Activated T-cell treated with anti-CD3 and anti-CD28 coated beads for 4 hours (primary cell): ENCODE results near the gene TMEM209.
"Not testable (repeated sequence)": the region's sequence is repeated elsewhere in the genome, so short reads cannot be mapped to it uniquely, and the experiment has no call there.

Experiments used
- DNase-seq: peaks from one replicate; pipeline ENCODE4 v3.0.0-alpha.2; 2020

TMEM209 gene

DNA sequence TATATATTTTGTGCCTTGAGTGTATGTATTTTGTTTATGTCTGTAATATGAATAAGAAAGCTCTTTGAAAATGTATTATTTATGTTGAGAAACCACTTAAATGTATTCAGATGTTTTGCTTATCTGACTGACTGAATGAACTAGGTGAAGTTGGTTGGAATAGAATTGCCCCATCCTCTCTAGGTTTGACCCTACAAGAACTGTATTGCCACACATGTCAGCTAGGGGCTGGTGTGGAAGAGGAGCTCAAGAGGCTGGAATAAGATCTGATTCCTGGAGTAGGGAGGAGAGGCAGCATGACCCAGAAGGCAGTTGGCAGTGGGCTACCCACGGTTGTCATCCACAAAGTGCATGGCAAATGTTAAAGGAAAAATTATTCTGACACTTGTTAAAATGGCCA, 11.5 kb upstream of the TMEM209 start:
- no peak for DNase-seq

DNA sequence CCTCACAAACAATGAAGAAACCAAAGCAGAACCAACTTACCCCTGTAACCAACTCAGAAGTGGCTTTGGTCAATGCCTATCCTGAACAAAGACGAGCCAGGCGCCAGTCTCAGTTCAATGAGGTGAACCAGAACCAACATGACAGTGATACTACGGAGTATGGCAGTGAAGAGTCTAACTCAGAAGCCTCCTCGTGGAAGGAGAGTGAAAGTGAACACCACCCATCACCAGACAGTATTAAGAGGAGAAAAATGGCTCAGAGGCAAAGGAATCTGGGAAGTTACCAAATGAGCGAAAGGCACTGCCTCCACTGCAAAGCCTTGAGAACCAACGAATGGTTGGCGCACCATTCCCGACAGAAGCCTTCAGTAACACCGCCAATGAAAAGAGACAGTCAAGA, 10.8 kb upstream of the TMEM209 start:
- DNase-seq: no peak

DNA sequence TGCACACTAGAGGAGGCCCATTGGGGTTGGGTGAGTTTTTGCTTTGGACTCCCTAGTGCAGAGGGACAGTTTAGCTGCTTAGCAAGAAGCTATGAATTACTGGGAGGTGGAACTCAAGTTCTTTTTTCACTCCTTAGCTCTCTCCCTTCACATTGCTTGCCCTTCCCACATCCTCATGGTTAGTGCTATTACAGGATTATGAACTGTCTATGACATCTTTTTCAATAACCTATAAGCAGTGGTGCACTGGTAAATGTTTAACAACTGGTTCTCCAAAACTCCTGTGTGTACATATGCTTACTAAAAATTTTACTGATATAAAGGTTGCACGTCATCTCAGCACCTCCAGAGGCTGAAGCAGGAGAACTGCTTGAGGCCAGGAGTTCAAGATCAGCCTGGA, 8.6 kb upstream of the TMEM209 start:
- DNase-seq: no peak

DNA sequence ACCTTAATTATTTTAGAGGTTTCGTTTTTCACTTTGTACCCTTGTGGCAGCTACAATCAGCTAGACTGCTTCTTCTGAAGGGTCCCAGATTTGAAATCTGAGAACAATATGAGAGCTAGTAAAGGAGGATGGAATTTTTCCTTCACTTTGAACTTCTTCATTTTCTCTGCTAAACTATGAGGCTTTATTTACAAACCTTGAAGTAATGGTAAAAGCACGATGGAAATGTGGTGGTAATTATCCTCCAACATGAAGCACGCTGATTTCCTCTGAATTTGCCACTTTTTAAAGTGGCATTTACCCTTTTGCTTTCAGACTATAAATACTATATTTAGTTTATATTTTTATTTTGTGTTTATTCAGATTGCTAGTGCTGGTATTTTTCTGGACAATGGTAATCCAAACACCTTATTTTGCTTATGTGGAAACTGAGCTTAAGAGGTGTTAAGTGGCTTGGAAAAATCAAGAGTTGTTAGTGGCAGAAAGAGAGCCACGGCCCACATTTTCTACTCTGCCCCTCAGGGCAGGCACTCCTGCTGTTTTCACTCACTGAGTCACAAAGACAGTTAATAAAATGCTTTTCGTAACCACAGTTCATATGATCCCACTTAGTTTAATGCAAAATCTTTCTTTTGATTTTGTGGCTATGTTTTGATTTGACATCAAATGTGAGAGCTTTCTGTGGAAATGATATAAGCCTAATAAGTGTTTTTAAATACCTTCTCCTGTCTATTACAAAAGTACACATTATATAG, 5.2 kb upstream of the TMEM209 start:
- DNase-seq: no peak

DNA sequence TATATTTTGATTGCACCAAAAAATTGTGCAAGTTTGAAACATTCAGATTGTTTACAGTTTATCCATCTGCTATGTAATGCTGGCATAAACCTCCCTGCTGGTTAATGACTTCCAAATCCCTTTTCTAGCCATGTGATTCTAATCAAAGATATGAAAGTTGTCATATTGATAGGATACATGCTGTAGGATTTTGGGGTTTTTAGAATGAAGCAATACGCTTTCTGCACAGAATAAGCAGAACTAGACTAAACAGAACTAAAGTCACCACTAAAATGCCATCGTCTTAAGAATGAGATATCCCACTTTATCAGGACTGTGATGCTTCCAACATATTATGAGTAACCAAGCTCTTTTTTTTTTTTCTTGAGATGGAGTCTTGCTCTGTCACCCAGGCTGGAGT, 3.3 kb upstream of the TMEM209 start:
- no peak for DNase-seq

DNA sequence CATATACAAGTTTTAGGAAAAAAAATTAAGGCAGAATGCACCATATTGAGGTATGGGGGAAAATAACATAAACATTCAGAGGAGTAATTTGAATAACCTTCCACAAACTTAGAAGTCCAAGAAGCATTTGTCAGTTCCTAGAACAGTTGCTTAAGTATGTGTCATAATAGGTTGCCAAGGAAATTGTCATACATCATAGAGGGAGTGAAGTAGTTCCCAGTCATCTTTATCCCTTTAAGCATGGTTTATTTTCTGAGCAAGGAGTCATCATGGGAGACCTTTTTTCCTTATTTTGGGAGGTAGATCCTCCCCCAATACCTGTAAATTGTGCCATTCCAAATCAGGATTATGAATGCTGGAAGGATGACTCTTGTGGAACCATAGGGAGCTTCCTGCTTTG, 2.4 kb upstream of the TMEM209 start, which contains the start of gene SSMEM1:
Gene SSMEM1 (plus strand): TSS at position 219 of the 400 bp plus-strand sequence. CDS start 51 bp downstream, at position 270.
- DNase-seq: no peak

DNA sequence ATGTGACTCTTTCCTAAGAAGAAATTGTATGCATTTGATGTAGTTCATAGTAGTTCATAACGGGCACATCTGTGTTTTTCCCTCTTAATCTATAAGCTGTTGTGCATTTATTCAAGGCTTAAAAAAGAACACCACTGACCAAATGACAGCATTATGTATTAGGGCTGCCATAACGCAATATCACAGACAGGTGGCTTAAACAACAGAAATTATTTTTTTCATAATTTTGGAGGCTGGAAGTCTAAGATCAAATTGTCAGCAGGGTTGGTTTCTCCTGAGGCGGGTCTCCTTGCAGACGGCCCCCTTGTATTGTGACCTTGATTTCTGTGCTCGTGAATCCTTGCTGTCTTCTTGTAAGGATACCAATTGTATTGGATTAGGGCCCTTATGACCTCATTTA, 1.8 kb upstream of the TMEM209 start:
- DNase-seq: no peak

DNA sequence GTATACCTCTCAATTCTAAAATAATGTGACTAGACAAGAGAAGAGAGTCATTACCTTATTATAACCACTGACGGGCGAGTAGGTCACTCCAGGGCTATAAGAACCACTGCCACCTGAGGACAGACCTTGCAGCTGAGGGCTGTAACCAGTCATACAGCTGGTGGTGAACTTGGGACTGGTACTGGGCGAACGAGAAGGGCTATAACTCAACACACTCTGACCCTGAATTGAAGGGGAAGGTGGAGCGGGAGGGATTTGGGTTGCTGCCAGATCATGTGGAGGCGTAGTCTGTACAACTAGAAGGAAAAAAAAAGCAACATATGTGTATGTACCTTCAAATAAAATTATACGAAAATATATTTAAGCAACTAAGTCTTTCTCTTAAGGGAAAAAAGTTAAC, 3.4 kb downstream of the TMEM209 start:
- no peak for DNase-seq

DNA sequence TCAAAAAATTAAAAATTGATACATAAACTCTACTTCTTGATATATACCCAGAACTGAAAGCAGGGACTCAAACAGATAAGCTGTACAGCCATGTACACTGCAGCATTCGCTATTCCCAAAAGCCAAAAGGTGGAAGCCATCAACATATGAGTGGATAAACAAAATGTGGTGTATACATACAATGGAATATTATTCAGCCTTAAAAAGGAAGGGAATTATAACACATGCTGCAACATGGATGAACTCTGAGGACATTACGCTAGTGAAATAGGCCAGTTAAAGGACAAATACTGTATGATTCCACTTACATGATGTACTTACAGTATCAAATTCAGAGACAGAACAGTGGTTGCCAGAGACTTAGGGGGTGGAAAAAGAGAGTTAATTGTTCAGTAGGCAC, 8.1 kb downstream of the TMEM209 start:
- no peak for DNase-seq

DNA sequence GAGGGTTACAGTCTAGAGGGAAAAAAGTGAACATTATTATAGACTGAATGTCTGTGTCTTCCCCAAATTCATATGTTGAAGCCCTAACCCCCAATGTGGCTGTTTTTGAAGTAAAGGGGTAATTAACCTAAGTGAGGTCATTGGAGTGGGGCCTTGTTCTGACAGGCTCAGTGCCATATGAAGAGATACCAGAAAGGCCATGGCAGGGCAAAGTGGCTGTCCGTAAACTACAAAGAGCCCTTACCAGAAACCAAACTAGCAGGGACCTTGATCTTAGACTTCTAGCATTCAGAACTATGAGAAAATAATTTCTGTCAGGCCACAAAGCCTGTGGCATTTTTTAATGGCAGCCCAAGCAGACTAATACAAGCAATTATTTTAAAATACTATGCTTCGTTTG, 8.7 kb downstream of the TMEM209 start:
- no peak for DNase-seq

DNA sequence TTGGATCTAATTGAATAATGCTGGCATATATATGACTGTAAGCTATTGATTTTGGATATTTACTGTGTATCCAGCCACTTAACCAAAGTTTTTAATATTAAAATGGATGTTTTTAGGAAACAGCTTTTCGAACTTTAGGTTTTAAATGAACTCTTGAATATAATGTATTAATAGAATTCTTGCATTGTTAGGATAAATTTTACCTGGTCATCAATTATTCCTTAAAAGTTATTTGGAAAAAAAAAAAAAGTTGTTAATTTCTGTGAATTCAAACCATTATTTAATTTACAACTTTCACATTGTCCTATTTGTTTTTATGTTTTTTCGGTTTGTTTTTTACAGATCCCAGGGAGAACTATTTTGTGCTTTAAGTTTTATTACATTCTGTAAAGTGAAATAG, 9.8 kb downstream of the TMEM209 start:
- DNase-seq: no peak

DNA sequence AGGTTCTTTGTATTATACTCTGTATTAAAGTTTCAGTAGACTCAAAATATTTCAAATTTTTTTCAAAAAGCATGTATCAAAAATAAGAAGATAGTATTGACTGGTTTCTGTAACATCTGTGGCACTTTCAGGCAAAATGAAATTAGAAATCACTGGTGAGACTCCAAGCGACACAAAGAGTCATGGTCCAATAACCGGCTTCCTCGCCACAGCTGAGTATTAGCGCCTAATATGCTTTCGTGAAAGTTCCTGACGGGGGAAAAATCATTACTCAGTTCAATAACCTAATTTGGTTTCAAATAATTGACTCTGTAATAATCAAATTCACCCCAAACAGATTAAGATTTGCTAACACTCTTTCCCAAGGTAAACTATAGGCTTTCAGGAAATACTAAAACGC, 13.4 kb downstream of the TMEM209 start:
- DNase-seq: no peak

DNA sequence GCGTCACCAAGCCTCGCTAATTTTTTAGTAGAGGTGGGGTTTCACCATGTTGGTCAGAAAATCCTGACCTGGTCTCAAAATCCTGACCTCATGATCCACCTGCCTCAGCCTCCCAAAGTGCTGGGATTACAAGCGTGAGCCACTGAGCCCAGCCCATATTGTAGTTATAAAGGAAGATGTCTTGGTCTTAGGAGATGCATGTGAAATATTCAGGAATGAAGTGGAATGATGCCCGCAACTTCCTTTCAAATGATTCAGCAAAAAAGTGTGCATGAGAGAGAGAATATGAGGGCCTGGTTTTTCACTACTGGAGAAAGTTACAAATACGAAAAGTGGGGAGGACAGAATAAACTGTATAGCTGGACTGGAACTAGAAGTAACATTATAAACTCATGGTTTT, 15.9 kb downstream of the TMEM209 start:
- DNase-seq: no peak

DNA sequence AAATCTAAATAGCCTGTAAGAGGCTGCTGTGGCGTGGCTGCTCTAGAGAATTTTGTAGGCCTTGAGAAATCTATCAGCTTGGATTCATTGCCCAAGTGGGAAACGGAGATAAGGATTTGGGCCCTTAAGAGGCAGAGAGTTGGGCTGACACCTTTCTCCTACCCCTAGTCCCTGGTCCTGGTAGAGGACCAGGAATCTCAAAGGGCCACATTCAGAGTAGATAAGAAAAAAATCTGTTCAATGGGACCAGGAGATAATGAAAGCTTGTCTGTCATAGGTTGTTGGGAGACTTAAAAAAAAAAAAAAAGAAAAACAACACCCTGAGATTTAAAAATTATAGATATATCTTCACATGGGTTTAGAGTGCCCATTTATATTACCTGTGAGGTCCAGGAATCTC, 17.8 kb downstream of the TMEM209 start:
- no peak for DNase-seq

DNA sequence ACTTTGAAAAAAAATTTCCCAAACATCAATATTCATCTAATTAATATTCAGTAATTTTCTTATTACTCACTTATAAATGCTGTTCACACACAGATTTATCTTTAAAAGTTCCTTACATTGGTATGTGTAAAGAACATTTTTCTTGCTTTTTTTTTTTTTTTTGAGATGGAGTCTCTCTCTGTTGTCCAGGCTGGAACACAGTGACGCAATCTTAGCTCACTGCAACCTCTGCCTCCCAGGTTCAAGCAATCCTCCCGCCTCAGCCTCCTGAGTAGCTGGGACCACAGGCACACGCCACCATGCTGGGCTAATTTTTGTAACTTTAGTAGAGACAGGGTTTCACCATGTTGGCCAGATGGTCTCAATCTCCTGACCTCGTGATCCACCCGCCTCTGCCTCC, 20.9 kb downstream of the TMEM209 start:
- not testable (repeated sequence) for DNase-seq

DNA sequence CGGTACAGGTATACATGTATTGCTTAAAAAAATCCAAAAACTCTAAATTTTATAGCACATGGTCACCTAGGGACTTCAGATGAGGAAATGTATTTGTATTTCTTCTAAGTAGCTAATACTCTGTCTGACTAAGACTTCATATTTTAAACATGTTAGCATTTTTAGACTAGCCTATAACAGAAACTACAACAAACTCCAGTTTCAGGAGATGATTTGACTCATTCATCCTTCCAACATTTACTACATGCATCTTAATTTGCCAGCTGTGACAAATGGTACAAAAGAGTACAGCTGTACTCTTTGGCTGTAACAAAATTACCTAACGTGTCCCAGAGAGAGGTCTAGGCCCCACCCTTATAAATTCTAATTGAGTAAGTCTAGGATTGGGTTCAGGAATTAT, 22.2 kb downstream of the TMEM209 start:
- DNase-seq: no peak

DNA sequence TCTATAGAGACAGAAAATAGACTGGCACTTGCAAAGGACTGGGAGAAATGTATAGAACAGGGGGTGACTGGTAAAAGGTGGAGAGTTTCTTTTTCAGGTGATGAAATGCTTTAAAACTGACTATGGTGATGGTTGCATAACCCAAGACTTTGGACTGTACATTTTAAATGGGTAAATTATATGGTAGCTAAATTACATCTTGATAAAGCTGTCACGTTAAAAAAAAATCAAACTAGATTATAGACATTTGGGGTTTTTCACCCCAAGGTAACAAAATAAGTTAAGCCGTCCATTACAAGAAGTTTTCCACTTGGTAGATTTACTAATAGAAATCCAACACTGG, 24.0 kb downstream of the TMEM209 start:
- DNase-seq: no peak

DNA sequence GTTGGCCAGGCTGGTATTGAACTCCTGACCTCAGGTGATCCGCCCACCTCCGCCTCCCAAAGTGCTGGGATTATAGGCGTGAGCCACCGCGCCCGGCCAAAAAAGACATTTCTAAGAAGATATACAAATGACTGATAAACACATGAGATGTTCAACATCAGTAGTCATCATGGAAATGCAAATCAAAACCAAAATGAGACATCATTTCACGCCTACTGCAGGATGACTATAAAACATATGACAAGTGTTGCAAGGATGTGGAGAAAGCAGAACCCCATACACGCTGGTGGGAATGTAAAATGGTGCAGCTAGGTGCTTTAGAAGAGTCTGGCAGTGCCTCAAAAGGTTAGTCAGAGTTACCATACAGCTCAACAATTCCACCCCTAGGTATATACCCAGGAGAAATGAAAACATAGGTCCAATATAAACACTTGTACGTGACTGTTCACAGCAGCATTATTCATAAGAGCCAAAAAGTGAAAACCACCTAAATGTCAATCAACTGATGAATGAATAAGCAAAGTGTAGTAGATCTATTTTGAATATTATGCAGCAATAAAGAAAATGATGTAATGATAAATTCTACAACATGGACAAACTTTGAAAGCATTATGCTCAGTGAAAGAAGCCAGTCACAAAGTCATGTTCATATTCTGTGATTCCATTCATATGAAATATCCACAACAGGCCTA, 24.5 kb downstream of the TMEM209 start:
- no peak for DNase-seq

DNA sequence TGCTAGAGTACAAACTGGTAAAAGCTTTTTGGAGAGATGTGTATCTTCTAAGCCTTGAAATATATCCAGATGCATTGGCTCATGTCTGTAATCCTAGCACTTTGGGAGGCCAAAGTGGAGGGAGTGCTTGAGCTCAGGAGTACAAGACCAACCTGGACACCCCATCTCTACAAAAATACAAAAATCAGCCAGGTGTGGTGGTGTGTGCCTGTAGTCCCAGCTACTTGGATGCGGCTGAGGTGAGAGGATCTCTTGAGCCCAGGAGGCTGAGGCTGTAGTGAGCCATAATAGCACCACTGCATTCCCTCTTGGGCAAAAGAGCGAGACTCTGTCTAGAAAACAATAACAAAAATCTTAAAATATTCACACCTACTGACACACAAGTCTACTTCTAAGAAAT, 25.6 kb downstream of the TMEM209 start:
- DNase-seq: no peak

DNA sequence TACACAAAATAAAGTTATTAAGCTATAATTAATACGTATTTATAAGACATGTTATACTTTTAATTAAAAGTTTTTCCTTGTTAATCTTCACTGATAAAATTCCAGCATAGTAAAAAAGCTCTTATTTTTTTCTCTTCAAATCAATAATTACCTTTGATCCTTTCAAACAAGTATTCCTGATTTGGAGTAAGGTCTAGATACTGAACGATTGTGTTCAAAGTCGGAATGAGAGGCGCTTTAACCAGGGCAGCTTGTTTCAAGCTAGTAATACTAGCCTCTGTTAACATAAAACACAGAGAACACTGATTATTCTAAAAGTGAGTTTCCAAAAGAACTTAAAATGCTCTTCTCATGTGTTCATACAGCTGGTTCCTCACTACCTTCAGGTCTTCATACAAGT, 27.0 kb downstream of the TMEM209 start:
- DNase-seq: no peak

DNA sequence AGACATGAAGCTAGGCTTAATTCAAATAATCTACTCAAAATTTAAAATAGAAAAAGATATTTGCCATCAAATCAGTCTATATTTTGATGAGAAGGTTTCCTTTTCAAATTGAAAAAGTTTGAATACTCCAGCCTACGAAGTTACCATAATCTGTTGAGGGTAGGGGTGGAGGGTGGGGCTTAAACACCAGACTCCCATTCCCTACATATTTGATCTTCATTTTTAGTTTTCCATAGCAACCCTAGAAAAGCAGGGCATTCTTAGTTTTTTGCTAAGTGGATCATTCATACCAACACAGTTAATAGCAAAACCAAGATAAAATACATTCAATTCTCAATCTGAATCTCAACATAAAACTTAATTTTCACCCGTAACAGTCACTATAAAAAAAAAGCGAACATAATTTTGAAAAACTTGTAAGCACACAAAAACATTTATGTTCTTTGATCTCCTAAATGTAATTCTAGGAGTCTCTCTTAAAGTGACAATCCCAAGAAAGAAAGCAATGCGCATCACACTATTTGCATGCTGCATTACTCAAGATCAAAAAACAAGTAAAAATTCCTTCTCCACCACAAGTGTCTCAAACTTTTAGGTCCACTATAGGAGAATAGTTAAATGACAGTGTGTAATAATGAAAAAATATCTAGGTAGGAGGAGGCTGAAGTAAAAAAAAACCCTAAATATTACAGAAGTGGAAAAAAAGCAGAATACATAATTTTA, 30.8 kb downstream of the TMEM209 start:
- DNase-seq: no peak

DNA sequence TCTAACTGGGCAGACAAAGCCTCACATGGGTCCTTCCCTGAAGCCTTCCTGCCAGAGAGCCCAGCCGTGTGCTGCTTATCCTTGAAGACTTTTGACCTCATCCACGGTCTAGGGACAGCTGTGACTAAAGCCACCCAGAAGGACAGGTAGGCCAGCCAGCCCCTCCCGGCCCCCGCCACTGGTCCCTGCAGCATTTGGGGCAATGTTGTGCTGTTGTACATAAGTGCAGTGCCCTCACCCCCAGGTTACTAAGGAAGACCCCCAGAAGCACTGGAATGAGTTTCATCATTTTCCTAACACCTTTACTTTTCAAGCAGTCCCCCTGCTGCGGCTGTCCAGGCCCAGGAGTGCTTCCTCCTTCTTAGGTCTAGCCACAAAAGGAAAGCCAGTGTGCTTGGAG, 43.0 kb downstream of the TMEM209 start:
- DNase-seq: no peak

DNA sequence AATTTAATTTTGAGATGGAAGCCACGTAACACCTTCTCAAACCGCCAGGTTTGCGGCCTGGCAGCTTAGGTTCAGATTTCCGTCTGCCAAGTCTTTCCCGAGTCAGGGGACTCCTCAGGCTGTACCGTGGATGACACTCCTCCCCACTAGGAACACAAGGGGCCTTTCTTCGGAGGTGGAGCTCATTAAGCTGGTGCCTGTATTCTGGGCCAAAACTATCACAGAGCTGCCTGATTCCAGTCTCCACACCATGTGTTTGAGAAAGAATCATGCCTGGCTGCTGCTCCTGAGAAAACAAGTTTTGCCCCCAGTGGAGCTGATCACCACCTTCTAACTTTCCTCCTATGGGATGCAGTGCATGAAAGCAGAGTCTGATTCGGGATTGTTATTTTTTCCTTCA, 44.8 kb downstream of the TMEM209 start:
- no peak for DNase-seq

DNA sequence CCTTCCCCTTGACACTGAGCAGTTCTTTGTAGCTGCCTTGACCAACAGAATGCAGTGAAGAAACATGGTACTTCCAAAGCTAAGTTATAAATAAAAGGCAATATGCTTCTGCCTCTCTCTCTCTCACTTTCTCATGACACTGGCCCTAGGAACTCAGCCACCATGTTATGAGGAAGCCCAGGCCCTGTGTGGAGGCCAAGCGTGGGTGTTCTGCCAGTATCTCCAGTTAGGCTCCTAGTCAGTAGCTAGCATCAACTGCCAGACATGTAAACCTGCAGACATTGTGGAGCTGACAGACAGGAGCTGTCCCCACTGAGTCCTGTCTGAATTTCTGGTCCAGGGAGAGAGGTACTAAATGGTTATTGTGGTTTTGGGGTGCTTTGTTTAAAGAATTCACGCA, 45.2 kb downstream of the TMEM209 start:
- no peak for DNase-seq
